Brain microvascular endothelial cell (primary cell): Measurements from ENCODE around the gene PPM1L.

Experiments
- DNase-seq: peaks from one replicate; pipeline ENCODE4 v3.0.0-alpha.2; 2020
- H3K27ac ChIP-seq: fragments of 250-450 bp; sonication (Bioruptor Pico); 2 replicates; pipeline ENCODE4 v1.5.1; 2020; ENCODE audit warnings: mild to moderate bottlenecking, moderate library complexity
- H3K27me3 ChIP-seq: fragments of 250-450 bp; sonication (Bioruptor Pico); replicated peaks from 2 replicates; pipeline ENCODE4 v1.5.1; 2020; ENCODE audit warnings: mild to moderate bottlenecking
- H3K36me3 ChIP-seq: fragments of 250-450 bp; sonication (Bioruptor Pico); replicated peaks from 2 replicates; pipeline ENCODE4 v1.5.1; 2020; ENCODE audit warnings: mild to moderate bottlenecking
- H3K4me3 ChIP-seq: 2 replicates; pipeline ENCODE4 v1.5.1; 2011; ENCODE audit warnings: low read depth, mild to moderate bottlenecking, control low read depth, low read length, moderate library complexity
- in situ Hi-C: cut with HindIII; loops from 2 replicates; pipeline ENCODE4 v1.10.0; 2017; ENCODE audit warnings: low sequenced_read_pairs, low pct_ligation_motif_present
- TF ChIP-seq, protein P1 (sequence below): IDR thresholded peaks from 2 replicates; pipeline ENCODE4 v1.5.1; 2011; ENCODE audit warnings: low read depth, mild to moderate bottlenecking, moderate library complexity, low read length, control low read depth, inconsistent platforms; ENCODE audit errors: missing control alignments

The PPM1L gene

DNA sequence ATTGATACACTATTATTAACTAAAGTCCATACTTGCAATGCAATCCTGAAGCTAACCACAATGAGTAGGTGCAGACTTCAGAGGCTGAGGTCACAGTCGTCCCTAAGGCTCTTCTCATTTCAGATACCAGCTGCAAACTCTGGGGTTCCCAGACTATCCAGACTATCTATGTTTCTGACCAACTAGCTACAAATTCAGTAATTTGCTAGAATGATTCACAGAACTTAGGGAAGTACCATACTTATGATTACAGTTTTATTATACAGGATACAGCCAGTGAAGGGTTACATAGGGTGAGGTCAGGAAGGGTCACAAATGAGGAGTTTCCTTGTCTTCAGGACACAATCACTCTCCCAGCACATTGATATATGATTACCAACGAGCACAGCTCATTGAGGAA, 36.5 kb downstream of the PPM1L start:
- TF ChIP-seq, protein P1, sequence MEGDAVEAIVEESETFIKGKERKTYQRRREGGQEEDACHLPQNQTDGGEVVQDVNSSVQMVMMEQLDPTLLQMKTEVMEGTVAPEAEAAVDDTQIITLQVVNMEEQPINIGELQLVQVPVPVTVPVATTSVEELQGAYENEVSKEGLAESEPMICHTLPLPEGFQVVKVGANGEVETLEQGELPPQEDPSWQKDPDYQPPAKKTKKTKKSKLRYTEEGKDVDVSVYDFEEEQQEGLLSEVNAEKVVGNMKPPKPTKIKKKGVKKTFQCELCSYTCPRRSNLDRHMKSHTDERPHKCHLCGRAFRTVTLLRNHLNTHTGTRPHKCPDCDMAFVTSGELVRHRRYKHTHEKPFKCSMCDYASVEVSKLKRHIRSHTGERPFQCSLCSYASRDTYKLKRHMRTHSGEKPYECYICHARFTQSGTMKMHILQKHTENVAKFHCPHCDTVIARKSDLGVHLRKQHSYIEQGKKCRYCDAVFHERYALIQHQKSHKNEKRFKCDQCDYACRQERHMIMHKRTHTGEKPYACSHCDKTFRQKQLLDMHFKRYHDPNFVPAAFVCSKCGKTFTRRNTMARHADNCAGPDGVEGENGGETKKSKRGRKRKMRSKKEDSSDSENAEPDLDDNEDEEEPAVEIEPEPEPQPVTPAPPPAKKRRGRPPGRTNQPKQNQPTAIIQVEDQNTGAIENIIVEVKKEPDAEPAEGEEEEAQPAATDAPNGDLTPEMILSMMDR, result no peak
- H3K27me3 ChIP-seq, result no peaks in the 10 kb centered on the region
- no peak overlapping the region for H3K27ac ChIP-seq
- H3K36me3 ChIP-seq, result no peaks in the 10 kb centered on the region
- no peak for DNase-seq
- no peak overlapping the region for H3K4me3 ChIP-seq
- in situ Hi-C loops, result no loop called here

DNA sequence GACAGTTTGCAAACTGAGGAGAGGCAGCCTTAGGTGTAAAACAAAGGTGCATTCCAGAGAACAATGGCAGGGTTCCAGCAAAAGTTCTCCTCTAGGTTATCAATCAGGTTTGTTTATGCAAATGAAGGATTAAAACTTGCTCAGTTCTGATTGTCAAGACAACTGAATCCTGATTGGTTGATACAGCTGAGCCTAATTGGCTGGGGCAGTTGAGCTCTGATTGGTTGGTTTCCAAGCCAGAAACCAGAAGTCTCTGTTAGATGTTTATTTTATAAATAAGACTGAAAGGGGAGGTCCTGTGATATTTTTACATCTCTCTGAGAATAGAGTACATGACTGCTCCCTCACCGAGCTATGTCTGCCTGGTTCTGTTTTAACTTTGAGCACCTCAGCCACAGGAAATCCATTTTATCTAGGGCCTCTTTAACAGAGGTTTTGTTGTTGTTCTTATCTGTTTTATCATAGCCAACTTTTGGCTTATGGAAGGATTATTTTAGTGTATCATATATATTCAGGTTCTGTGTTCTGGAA, 37.8 kb downstream of the PPM1L start:
- in situ Hi-C loops, result no loop called here
- H3K27ac ChIP-seq, result no peak overlapping the region

DNA sequence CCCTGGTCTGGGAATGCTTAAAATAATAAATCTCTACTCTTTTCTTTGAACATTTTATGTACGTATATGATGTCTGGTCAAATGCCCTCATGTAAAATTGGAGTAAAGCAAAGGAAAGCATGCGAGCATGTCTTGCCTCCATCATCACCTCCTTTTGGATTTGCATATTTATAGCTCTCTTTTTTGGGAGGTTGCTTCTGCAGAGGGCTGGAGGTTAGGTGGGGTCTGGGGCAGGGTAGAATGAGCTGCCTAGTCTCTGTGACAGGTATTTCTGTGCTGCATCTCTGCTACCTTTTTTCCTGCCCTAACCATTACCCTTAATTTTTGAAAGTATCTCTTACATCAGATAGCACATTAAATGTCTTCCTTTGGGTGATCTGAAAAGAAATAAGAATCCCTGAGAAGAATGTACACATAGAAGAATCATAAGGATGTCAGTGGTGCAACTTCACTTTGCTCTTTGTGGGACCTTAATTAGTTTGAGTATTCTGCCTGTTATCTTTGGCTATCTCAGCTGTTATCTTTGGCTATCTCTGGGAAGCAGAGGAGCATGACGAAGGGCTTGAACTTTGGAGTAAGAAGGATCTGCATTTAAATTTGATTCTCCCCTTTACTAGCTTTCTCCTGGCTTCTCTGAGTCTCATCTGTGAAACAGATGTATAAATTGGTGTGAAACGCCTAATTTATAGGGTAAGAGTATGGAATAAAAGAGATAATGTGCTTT, 40.2 kb downstream of the PPM1L start:
- no peak overlapping the region for H3K4me3 ChIP-seq
- H3K27me3 ChIP-seq, result no peaks in the 10 kb centered on the region
- in situ Hi-C loops, result no loop called here
- H3K36me3 ChIP-seq, result no peaks in the 10 kb centered on the region
- TF ChIP-seq, protein P1, result no peak
- H3K27ac ChIP-seq, result no peak overlapping the region
- no peak for DNase-seq

More for the DNA sequence above, 37.8 kb downstream of the PPM1L start:
- Histone ChIP-seq H3K27me3 (no peaks in the 10 kb centered on the region), H3K4me3 (no peak overlapping the region), H3K36me3 (no peaks in the 10 kb centered on the region)
- TF ChIP-seq, protein P1, result no peak
- DNase-seq, result no peak

DNA sequence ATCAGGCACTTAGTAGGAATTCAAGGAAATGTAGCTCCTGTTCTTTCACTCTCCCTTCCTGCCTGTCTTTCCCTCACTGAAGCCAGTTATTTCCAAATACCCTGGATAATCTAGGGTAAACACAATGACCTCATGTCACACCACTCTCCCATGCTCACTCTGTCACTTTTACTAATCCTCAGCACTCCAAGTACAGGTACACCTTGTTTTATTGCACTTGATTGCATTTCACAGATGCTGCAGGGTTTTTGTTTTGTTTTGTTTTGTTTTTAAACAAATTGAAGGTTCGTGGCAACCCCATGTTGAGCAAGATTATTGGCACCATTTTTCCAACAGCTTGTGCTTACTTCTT, 40.8 kb downstream of the PPM1L start:
- TF ChIP-seq, protein P1, result no peak
- no peak overlapping the region for H3K4me3 ChIP-seq
- H3K36me3 ChIP-seq, result no peaks in the 10 kb centered on the region
- in situ Hi-C loops, result no loop called here
- no peaks in the 10 kb centered on the region for H3K27me3 ChIP-seq
- H3K27ac ChIP-seq, result no peak overlapping the region
- no peak for DNase-seq

DNA sequence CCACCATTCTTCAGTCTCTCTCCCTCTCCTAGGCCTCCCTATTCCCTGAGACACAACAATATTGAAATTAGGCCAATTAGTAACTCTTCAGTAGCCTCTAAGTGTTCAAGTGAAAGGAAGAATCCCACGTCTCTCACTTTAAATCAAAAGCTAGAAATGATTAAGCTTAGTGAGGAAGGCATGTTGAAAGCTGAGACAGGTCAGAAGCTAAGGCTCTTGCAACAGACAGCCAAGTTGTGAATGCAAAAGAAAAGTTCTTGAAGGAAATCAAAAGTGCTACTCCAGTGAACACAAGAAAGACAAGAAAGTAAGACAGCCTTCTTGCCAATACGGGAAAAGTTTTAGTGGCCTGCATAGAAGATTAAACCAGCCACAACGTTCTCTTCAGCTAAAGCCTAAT, 41.3 kb downstream of the PPM1L start:
- no peak overlapping the region for H3K27ac ChIP-seq
- TF ChIP-seq, protein P1, result no peak
- H3K27me3 ChIP-seq, result no peaks in the 10 kb centered on the region
- H3K4me3 ChIP-seq, result no peak overlapping the region
- in situ Hi-C loops, result no loop called here
- no peak for DNase-seq
- H3K36me3 ChIP-seq, result no peaks in the 10 kb centered on the region
